NOMO-1 treated with DMSO at 0.1 percent for 48 hours (cell line): ENCODE measurements around the gene SCD5.
A peak's percentile ranks its signal among the peaks of the same experiment; 100 is the strongest.

Experiments
- DNase-seq: peaks from one replicate; lab custom pipeline; 2025; ENCODE audit not compliant: unreplicated experiment; lab: John Stamatoyannopoulos, UW

The SCD5 gene

GRCh38 chr4:82643994-82644733, 154.4 kb downstream of the SCD5 start:
- DNase-seq, result no peak

- peak; percentile 42 for DNase-seq
Measured at GRCh38 chr4:82642331-82642730, 156.3 kb downstream of the SCD5 start.

- peak; percentile 59 for DNase-seq
Measured at GRCh38 chr4:82640540-82640939, 158.1 kb downstream of the SCD5 start.

- no peak for DNase-seq
Measured at GRCh38 chr4:82639971-82640370, 158.6 kb downstream of the SCD5 start.

GRCh38 chr4:82638479-82638878, 160.1 kb downstream of the SCD5 start:
- no peak for DNase-seq

DNA sequence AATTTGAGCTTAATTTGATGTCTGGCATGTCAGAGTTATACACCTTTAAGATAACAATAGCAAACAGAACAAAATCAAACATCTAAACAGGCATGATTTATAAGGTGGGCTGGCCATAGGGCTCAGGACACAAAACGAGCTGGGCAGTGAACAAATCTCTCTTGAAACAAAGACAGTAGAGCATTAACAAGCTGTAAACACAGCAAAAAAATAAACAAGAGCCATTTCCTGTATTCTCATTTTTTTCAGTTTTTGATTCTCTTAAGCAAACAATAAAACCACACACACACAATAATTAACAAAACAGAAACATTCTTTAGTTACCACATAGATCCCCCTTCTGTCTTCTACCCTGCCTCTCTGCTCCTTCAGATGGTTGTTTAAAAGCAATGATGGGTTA, 168.5 kb downstream of the SCD5 start:
- DNase-seq, result no peak

- DNase-seq, result no peak
Measured at GRCh38 chr4:82629238-82630000, 169.2 kb downstream of the SCD5 start.

- no peak for DNase-seq
Measured at GRCh38 chr4:82626251-82626868, 172.2 kb downstream of the SCD5 start.

DNA sequence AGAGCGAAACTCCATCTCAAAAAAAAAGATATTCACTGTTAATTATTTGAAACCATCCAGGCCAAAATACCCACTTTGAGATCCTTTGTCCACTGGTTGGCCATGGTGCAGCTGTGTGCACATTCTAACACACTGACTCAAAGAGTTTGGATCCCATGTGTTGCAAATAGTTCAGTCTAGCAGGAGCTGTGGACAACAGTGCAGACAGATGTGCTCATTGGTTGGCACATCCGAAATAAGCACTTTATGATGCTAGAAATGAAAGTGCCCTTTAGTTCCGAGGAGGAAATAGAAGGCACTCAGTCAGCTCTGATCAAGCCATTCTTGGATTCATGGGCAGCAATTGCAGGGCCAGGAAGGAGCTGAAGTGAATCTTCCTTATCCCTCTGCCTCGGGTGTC, 173.8 kb downstream of the SCD5 start:
- no peak for DNase-seq

- DNase-seq, result no peak
Measured at GRCh38 chr4:82623121-82623683, 175.4 kb downstream of the SCD5 start.

- DNase-seq, result no peak
Measured at GRCh38 chr4:82621251-82621650, 177.3 kb downstream of the SCD5 start.

DNA sequence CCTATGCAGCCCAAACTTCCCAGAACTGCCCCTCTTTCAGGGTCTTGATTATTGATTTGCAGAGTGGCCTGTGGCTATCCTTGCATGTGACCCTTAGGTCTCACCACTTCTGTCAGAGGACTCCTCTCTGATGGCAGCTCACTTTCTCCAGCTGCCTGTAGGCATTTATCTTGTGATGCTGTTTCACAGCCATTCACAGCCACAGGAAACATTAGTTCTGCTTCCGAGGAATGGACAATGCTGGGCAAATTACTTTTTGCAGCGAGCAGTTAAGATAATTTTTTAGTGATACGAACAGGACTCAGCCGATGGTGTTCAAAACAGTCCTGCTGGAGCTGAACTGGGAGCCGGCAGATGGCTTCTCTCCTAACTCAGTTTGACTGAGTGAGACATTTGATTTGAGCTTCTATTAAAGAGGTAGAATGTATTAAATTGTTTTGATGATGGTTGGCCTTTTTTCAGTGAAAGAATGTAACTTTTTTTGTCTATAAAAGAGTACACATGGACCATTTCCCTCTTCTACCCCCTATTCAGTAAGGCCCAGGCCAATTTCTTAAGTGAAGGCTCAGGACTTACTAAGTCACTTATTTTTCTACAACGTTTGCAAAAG, 178.4 kb downstream of the SCD5 start:
- DNase-seq, result no peak

DNA sequence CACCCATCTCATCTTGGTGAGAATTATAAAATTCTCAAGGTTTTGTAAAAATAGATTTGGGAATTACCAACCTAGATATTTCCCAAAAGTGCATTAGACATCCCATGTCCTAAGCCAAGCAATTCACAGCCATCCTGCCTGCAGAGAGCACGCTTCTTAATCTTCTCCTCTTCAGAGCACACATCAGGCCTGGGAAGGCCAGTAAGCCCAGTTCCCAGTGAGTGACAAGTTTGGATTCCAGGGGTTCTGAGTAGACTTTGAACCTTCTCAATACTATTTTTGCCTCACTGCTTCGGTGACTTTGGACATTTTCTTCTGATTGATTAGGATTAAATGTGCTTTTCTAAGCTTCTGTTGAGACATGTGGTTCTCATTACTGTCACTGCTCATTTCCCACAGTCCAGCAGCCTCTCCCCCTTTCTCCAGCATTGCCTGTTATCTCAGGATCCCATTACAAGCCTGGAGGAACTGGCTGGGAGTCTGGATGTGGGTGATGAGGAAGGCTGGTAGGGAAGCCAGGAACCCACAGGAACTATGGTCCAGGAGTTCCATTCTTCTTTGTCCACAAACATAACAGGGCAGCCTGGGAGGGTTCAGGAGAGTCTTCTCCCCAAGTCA, 180.4 kb downstream of the SCD5 start:
- DNase-seq, result no peak

GRCh38 chr4:82614838-82615449, 183.7 kb downstream of the SCD5 start:
- DNase-seq, result no peak

GRCh38 chr4:82613121-82613520, 185.5 kb downstream of the SCD5 start:
- no peak for DNase-seq

GRCh38 chr4:82611982-82612381, 186.6 kb downstream of the SCD5 start:
- no peak for DNase-seq

DNA sequence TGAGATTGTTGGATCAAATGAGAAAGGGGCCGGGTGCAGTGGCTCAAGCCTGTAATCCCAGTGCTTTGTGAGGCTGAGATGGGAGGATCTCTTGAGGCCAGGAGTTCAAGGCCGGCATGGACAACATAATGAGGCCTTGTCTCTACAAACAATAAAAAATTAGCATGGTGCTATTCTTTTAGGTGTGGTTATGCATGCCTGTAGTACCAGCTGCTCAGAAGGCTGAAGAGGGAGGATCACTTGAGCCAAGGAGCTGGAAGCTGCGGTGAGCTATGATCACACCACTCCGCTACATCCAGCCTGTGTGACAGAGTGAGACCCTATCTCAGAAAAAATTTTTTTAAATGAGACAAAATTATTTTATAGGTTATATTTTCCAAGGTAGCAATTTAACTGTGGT, 187.1 kb downstream of the SCD5 start:
- no peak for DNase-seq

DNA sequence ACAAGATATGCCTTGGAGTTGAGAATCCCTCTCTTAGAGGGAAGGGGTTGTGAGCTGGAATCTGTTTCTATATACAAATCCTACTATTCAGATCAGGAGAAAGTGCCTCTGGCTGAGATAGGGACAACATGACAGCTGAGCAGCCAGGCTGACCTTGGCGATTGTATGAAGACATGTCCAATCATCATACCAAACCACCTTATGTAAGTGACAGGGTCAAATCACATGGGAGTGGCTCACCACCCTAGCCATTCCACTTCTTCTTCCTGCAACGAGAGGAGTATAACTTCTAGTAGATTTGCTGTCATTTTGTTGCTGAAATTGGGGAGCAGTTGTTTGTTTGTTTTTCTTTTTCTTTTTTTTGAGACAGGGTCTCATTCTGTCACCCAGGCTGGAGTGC, 188.6 kb downstream of the SCD5 start:
- no peak for DNase-seq

GRCh38 chr4:82606622-82607021, 192.0 kb downstream of the SCD5 start:
- no peak for DNase-seq

DNA sequence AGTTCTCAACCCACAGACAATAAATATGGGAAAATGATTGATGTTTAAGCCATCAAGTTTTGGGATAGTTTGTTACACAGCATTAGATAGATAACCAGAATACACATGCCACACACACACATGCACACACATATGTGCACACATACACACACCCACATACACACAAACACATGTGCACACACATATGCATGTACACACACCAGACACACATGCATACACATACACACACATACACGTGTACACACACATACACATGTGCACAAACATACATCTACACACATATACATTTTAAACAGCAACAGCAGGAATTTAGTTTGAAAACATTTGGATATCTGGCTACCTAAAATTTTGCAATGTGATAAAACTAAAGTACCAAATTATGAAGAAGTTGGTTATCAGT, 194.1 kb downstream of the SCD5 start:
- DNase-seq, result no peak
